HG03045 (cell line): ENCODE results near the gene SHROOM2.
"Not testable (repeated sequence)": the region's sequence is repeated elsewhere in the genome, so short reads cannot be mapped to it uniquely, and the experiment has no call there.

Experiments
- ATAC-seq: cut with Tn5 transposase; IDR thresholded peaks from one replicate; pipeline ENCODE4 v1.9.1; 2021; ENCODE audit warnings: mild to moderate bottlenecking, moderate library complexity; ENCODE audit not compliant: unreplicated experiment

Gene SHROOM2, protein sequence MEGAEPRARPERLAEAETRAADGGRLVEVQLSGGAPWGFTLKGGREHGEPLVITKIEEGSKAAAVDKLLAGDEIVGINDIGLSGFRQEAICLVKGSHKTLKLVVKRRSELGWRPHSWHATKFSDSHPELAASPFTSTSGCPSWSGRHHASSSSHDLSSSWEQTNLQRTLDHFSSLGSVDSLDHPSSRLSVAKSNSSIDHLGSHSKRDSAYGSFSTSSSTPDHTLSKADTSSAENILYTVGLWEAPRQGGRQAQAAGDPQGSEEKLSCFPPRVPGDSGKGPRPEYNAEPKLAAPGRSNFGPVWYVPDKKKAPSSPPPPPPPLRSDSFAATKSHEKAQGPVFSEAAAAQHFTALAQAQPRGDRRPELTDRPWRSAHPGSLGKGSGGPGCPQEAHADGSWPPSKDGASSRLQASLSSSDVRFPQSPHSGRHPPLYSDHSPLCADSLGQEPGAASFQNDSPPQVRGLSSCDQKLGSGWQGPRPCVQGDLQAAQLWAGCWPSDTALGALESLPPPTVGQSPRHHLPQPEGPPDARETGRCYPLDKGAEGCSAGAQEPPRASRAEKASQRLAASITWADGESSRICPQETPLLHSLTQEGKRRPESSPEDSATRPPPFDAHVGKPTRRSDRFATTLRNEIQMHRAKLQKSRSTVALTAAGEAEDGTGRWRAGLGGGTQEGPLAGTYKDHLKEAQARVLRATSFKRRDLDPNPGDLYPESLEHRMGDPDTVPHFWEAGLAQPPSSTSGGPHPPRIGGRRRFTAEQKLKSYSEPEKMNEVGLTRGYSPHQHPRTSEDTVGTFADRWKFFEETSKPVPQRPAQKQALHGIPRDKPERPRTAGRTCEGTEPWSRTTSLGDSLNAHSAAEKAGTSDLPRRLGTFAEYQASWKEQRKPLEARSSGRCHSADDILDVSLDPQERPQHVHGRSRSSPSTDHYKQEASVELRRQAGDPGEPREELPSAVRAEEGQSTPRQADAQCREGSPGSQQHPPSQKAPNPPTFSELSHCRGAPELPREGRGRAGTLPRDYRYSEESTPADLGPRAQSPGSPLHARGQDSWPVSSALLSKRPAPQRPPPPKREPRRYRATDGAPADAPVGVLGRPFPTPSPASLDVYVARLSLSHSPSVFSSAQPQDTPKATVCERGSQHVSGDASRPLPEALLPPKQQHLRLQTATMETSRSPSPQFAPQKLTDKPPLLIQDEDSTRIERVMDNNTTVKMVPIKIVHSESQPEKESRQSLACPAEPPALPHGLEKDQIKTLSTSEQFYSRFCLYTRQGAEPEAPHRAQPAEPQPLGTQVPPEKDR (N-terminal part only)

GRCh38 chrX:9785944-9786797, at the start of gene SHROOM2:
TSS of gene SHROOM2 (plus strand) at chrX:9786429. CDS start at chrX:9786546, 117 bp downstream.
- no peak for ATAC-seq

- no peak for ATAC-seq
Measured at GRCh38 chrX:9737363-9737762, 48.9 kb upstream of the SHROOM2 start.

GRCh38 chrX:9738151-9738550, 48.1 kb upstream of the SHROOM2 start:
- no peak for ATAC-seq

DNA sequence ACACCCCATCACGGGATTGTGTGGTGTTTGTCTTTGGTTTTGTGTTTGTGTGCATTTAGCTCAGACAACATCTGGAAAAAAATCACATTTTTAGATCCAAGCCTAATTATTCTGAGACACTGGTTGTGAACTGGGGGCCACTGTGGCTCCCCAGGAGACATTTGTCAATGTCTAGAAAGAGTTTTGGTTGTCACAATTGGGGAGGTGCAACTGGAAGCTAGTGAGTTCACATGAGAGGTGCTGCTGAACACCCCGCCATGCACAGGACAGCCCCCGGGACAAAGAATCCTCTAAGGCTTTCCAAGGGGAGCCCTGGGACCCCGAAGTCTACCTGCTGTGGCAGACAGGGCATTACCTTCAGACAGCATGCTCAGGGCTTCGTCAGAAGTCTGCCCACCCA, 47.1 kb upstream of the SHROOM2 start:
- ATAC-seq = no peak

- no peak for ATAC-seq
Measured at GRCh38 chrX:9745417-9746115, 40.7 kb upstream of the SHROOM2 start.

DNA sequence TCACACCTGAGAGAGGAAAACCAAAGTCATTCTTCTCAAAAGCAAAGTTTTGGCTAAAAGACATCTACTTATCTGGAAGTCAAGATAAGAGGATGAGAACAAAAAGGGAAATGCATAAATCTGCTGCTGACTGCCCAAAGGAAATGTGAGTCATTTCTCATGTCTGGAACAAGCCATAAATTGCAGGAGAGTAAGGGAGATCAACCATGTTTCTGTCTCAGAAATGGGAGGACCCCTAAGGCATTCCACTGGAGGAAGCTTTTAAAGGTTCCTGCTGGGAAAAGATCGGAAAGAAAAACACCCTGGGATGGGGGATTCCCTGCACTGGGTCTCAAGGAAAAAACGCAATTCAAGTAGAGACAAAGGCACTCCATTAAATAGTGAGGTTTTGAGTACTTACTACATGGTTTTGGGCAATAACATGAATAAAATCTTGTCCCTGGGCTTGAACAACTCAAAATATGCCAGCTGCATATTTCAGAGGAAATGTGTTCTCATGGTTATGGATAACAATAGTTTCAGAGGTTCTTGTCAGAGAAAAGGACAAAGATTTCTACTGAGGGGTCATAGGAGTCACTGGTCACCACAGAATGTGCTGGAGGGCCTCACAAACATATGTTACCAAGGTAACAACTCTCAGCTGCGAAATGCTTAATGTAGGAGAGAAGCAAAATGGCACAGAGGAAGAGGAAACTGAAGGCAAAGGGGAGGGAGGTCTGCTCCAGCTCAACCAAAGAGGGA, 39.9 kb upstream of the SHROOM2 start:
- ATAC-seq = no peak

DNA sequence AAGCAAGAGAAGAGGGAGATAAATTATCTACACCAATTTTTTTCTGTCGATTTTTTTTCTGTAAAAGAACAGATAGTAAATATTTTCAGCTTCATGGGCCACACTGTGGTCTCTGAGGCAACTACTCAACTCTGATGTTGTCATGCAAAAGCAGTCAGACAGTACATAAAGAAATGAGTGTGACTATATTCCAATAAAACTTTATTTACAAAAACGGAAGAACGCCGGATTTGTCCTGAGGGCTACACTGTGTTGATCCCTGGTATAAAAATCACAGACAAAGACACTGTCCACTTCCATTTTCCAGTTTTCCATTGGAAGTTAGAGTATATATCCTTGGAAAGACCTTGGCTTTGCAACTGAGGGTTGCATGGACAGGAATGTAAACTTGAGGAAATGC, 38.6 kb upstream of the SHROOM2 start:
- ATAC-seq = no peak

- no peak for ATAC-seq
Measured at GRCh38 chrX:9749146-9749692, 37.0 kb upstream of the SHROOM2 start.

GRCh38 chrX:9757366-9757765, 28.9 kb upstream of the SHROOM2 start:
- no peak for ATAC-seq

DNA sequence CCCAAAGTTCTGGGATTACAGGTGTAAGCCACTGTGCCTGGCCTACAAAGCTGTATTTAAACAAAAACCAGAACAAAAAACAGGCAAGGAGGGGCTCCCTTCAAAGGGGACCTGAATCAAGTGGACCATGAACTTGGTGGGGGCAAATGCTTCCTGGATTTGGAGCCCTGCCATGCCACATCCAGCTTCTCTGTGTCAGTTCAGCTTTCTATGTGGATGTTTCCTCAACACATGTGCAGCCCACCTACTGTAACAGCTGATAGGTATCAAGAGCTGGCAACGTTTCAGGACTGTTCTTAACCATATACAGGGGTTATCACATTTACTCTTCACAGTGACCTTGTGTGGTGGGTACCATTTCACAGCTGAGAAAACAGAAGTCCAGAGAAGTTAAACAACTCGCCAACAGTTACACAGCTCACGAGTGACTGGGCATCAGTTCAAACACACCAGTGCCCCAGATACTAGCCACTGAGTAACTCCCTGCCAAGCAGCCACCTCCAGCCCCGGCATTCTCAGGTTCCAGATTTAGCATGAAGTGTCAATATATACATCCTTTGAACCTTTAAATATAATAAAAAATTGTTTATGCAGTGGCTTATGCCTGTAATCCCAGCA, 28.1 kb upstream of the SHROOM2 start:
- no peak for ATAC-seq

DNA sequence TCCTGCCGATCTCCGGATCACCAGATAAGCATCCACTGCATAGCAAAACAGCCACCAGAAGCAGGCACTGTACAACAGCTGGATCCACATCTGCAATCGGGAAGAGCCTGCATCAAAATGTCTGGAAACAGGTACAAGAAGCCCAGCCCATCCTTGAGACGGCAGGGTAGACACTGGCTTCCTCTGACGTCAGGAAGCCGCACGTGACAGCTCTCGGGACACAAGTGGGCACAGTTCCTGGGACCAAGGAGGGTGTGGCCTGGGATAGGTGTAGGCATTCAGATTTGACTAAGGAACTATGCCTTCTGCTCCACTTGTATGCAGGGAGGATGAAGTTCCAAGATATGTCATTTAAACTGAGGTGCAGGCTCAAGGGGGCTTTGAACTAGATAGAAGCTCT, 26.9 kb upstream of the SHROOM2 start:
- no peak for ATAC-seq

DNA sequence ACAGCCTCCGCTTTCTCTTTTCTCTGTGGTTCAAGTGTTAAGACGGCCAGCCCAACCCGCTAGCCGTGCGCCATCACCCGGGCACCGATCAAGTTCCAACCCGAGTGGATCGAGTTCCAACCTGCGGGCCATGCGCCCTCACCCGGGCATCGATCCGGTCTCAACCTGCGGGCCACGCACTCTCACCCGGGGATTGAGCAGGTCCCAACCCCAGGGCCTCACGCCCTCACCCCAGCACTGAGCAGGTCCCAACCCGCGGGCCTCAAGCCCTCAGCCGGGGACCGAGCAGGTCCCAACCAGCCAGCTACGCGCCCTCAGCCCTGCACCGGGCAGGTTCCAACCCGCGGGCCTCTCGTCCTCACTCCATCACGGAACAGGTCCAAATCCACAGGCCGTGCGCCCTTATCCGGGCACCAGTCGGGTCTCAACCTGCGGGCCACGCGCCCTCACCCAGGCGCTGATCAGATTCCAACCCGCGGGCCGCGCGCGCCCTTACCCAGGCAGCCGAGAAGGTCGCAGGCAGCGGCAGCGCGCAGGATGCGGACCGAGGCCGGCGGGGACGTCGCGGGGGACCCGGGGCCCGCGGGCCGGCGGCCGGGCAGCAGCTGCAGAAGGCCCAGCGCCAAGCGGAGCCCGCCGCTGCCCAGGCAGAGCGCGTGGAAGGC, 21.0 kb upstream of the SHROOM2 start:
- ATAC-seq = no peak

DNA sequence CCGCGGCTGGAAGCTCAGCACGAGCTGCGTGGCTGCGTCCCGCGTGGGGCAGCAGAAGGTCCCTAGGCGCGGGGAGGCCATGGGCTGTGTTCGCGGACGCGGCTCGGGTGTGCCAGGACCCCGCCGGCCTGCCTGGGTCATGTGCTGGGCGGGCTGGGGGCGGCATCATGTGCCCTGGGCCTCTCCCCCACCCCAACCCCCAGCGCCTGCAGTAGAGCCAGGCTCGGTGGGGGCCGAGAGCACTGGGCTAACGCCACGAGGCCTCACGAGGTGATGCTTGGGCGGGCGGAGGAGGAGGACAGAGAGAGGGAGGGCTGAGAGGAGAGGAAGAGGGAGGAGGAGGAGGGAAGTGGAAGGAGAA, 20.5 kb upstream of the SHROOM2 start, which contains the start of gene GPR143:
GPR143 (minus strand) TSS at position 111 of the 361 bp plus-strand sequence; CDS start at position 81, 30 bp downstream.
- no peak for ATAC-seq

GRCh38 chrX:9767375-9767774, 18.9 kb upstream of the SHROOM2 start:
- ATAC-seq = no peak

DNA sequence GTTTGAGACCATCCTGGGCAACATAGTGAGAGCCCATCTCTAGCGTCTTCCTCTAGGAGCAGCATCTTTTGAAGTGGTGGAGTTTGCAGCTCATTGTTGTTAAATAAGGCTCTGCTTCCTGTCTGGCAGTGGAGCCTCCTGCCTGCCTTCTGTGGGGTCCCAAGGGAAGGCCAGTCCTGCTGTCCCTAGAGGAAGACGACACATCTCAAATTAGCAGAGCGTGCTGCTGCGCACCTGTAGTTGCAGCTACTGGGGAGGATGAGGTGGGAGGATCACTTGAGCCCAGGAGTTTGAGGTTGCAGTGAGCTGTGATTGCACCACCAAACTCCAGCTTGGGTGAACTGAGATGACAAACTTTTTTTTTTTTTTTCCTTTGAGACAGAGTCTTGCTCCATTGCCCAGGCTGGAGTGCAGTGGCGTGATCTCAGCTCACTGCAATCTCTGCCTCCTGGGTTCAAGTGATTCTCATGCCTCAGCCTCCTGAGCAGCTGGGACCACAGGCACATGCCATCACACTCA, 17.8 kb upstream of the SHROOM2 start:
- not testable (repeated sequence) for ATAC-seq

DNA sequence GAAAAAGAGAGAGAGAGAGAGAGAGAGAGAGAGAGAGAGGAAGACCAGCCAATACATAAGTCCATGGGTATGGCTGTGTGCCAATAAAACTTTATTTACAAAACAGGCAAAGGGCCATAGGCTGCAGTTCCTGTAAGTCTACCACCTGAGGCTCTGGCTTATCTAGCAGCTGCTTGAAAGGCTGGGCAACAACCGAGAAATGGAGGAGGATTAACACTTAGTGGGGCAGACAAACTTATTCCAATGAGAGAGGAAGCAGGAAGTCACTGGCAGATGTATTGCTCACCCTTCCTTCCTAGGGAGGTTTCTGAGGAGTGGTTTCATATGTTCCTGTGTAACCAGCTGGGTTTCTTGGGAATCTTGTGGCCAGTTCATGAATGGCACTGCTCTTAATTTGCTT, 15.9 kb upstream of the SHROOM2 start:
- no peak for ATAC-seq

DNA sequence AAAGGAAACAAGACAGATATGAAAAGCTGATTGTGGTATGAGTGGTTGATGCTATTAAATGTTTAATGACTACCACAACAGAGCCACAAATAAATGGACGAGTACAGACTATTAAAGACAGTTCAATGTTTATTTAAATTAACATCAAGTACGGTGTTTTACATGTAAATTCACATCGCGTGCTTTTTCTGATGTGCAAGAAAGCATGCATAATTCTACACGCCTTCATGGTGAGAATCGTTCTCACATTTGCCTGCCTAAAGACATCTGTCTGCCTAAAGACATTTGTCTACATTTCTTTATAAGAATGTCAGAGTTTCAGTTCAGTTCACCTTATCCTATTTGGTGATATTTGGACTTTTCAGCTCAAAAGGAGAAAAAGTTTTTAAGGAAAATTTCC, 13.3 kb upstream of the SHROOM2 start:
- no peak for ATAC-seq
